Measurements from ENCODE around the gene ALDH8A1.
"Not testable (repeated sequence)": the region's sequence is repeated elsewhere in the genome, so short reads cannot be mapped to it uniquely, and the experiment has no call there.

Gene ALDH8A1

GRCh38 chr6:134909701-134910592, 40.0 kb downstream of the ALDH8A1 start:
- DNase-seq: no peak

GRCh38 chr6:134908906-134909516, 40.9 kb downstream of the ALDH8A1 start:
- no peak for DNase-seq

GRCh38 chr6:134904731-134905130, 45.2 kb downstream of the ALDH8A1 start:
- not testable (repeated sequence) for DNase-seq

GRCh38 chr6:134903448-134903847, 46.5 kb downstream of the ALDH8A1 start:
- no peak for DNase-seq

GRCh38 chr6:134902936-134903335, 47.0 kb downstream of the ALDH8A1 start:
- DNase-seq: no peak

GRCh38 chr6:134902074-134902861, 47.6 kb downstream of the ALDH8A1 start:
- DNase-seq: no peak

- DNase-seq: no peak
These were observed 51.3 kb downstream of the ALDH8A1 start for GRCh38 chr6:134898575-134898974.

GRCh38 chr6:134898166-134898565, 51.7 kb downstream of the ALDH8A1 start:
- DNase-seq: not testable (repeated sequence)

GRCh38 chr6:134896910-134897309, 53.0 kb downstream of the ALDH8A1 start:
- DNase-seq: no peak

- no peak for DNase-seq
These were observed 55.1 kb downstream of the ALDH8A1 start for GRCh38 chr6:134894800-134895199.

- DNase-seq: no peak
These were observed 57.5 kb downstream of the ALDH8A1 start for GRCh38 chr6:134892362-134892761.

GRCh38 chr6:134891633-134892032, 58.3 kb downstream of the ALDH8A1 start:
- DNase-seq: no peak

- DNase-seq: no peak
These were observed 61.6 kb downstream of the ALDH8A1 start for GRCh38 chr6:134888316-134888715.

- no peak for DNase-seq
These were observed 65.1 kb downstream of the ALDH8A1 start for GRCh38 chr6:134884752-134885151.

GRCh38 chr6:134883314-134883713, 66.6 kb downstream of the ALDH8A1 start:
- DNase-seq: no peak

GRCh38 chr6:134882426-134883038, 67.4 kb downstream of the ALDH8A1 start:
- peak; percentile 51 for DNase-seq

- DNase-seq: no peak
These were observed 69.3 kb downstream of the ALDH8A1 start for GRCh38 chr6:134880487-134881190.

- no peak for DNase-seq
These were observed 71.8 kb downstream of the ALDH8A1 start for GRCh38 chr6:134878136-134878535.

GRCh38 chr6:134875367-134875766, 74.5 kb downstream of the ALDH8A1 start:
- no peak for DNase-seq

GRCh38 chr6:134873500-134874388, 76.2 kb downstream of the ALDH8A1 start:
- no peak for DNase-seq
